A549 (cell line): Measurements from ENCODE around the gene COPE.
"Not testable (repeated sequence)": the region's sequence is repeated elsewhere in the genome, so short reads cannot be mapped to it uniquely, and the experiment has no call there.

Source experiments
- BCL3 ChIP-seq: fragments of >200 bp; sonication (Bioruptor Twin); formaldehyde crosslinking; IDR thresholded peaks from 3 replicates; pipeline ENCODE4 v1.6.1; 2016
- CHD2 ChIP-seq: fragments of 150-350 bp; IDR thresholded peaks from 2 replicates; pipeline ENCODE4 v1.6.1; 2014; ENCODE audit warnings: low read length; ENCODE audit not compliant: partially characterized antibody
- CTCF ChIP-seq: fragments of >200 bp; sonication (Bioruptor Twin); formaldehyde crosslinking; IDR thresholded peaks from 3 replicates; pipeline ENCODE4 v1.5.1; 2016
- EP300 ChIP-seq, 2 experiments: fragments of >200 bp; sonication (Bioruptor Twin); formaldehyde crosslinking; IDR thresholded peaks; 2 replicates in 1 of 2; 3 replicates in 1 of 2; pipeline ENCODE4 v1.6.1; 2016 to 2017
- NPAS2 ChIP-seq: fragments of 250-450 bp; sonication (Bioruptor Pico); IDR thresholded peaks from 2 replicates; pipeline ENCODE4 v1.8.0; 2022; ENCODE audit warnings: mild to moderate bottlenecking, moderate library complexity, borderline replicate concordance
- POLR2A ChIP-seq: IDR thresholded peaks from 2 replicates; pipeline ENCODE4 v1.6.1; 2012; ENCODE audit warnings: mild to moderate bottlenecking, low read length
- RFX5 ChIP-seq: fragments of 450-650 bp; IDR thresholded peaks from 2 replicates; pipeline ENCODE4 v1.7.1; 2014; ENCODE audit warnings: antibody characterized with exemption, mild to moderate bottlenecking, moderate library complexity
- TF ChIP-seq, protein P1 (sequence below): fragments of 450-650 bp; IDR thresholded peaks from 2 replicates; pipeline ENCODE4 v1.6.1; 2014; ENCODE audit warnings: antibody characterized with exemption

- TF ChIP-seq CTCF; CHD2; RFX5; EP300 (IDR thresholded peaks at IDR 0.05); POLR2A; BCL3; NPAS2 (CRISPR knock-in tag): not testable (repeated sequence)
- TF ChIP-seq, protein P1, sequence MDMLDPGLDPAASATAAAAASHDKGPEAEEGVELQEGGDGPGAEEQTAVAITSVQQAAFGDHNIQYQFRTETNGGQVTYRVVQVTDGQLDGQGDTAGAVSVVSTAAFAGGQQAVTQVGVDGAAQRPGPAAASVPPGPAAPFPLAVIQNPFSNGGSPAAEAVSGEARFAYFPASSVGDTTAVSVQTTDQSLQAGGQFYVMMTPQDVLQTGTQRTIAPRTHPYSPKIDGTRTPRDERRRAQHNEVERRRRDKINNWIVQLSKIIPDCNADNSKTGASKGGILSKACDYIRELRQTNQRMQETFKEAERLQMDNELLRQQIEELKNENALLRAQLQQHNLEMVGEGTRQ, result not testable (repeated sequence)
Measured at GRCh38 chr19:18917593-18917992, 1.6 kb downstream of the COPE start.
